Tibial nerve (tissue), 3 donors: ENCODE results near the gene HOGA1.

Experiments
- EP300 ChIP-seq, 2 donors: sonication (generic); formaldehyde crosslinking; IDR thresholded peaks; one replicate each; pipeline ENCODE4 v1.6.1; 2017; ENCODE audit warnings: antibody characterized with exemption in 2 of 2, mild to moderate bottlenecking in 1 of 2
- POLR2A ChIP-seq, 2 donors: fragments of 450-650 bp; IDR thresholded peaks; one replicate each; pipeline ENCODE4 v1.6.1; 2017; ENCODE audit warnings: antibody characterized with exemption in 2 of 2, mild to moderate bottlenecking in 2 of 2, moderate library complexity in 2 of 2

GRCh38 chr10:97656777-97657176 lies 72.6 kb downstream of the HOGA1 start:
- TF ChIP-seq POLR2A (IDR thresholded peaks at IDR 0.05) (no peak), EP300 (IDR thresholded peaks at IDR 0.05) (no peak)
